NCI-H2081 (cell line): ENCODE results near the gene PLIN4.
"Not testable (repeated sequence)": the region's sequence is repeated elsewhere in the genome, so short reads cannot be mapped to it uniquely, and the experiment has no call there.

ENCODE experiments used
- DNase-seq, 2 experiments: peaks; one replicate each; lab custom pipeline; 2025; lab: John Stamatoyannopoulos, UW

PLIN4 gene, protein sequence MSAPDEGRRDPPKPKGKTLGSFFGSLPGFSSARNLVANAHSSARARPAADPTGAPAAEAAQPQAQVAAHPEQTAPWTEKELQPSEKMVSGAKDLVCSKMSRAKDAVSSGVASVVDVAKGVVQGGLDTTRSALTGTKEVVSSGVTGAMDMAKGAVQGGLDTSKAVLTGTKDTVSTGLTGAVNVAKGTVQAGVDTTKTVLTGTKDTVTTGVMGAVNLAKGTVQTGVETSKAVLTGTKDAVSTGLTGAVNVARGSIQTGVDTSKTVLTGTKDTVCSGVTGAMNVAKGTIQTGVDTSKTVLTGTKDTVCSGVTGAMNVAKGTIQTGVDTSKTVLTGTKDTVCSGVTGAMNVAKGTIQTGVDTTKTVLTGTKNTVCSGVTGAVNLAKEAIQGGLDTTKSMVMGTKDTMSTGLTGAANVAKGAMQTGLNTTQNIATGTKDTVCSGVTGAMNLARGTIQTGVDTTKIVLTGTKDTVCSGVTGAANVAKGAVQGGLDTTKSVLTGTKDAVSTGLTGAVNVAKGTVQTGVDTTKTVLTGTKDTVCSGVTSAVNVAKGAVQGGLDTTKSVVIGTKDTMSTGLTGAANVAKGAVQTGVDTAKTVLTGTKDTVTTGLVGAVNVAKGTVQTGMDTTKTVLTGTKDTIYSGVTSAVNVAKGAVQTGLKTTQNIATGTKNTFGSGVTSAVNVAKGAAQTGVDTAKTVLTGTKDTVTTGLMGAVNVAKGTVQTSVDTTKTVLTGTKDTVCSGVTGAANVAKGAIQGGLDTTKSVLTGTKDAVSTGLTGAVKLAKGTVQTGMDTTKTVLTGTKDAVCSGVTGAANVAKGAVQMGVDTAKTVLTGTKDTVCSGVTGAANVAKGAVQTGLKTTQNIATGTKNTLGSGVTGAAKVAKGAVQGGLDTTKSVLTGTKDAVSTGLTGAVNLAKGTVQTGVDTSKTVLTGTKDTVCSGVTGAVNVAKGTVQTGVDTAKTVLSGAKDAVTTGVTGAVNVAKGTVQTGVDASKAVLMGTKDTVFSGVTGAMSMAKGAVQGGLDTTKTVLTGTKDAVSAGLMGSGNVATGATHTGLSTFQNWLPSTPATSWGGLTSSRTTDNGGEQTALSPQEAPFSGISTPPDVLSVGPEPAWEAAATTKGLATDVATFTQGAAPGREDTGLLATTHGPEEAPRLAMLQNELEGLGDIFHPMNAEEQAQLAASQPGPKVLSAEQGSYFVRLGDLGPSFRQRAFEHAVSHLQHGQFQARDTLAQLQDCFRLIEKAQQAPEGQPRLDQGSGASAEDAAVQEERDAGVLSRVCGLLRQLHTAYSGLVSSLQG (N-terminal part only)

DNA sequence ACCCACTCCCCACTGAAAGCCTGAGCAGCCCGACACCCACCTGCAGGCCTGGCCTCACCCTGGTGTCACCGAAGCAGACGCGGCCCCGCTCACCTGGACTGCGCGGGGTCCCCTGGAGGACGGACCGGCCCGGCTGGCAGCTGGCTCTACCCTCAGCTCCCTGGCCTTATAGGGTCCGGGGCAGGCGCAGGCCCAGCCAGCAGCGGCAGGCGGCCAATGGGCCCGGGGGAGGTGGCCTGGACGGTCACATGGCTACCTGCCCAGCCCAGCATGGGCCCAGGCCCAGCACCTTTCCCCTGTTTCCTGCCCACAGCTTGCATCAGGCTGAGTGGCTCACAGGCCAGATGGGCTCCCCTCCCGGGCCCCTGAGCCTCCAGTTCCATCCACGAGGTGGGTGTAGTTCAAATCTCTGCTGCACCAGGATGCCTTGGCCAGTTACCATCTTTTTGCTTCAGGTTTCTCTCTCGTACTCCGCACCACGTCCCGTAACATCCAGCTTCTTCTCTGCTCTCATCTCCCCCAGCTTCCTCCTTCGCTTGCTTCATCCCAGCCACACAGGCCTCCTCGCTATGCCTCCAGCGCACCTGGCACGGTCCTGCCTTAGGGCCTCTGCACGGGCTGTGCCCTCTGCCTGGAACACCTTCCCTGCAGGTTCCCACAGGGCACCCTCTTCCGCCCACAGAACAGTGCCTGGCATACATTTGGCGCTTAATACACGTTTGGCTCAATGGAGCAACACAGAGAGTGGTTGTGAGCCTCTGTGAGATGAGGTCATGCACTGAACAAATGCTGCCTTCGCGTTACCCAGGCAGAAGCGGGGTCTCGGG is at the start of gene PLIN4:
Gene PLIN4 (minus strand): TSS at position 142 of the 827 bp plus-strand sequence. CDS start 214 bp downstream, outside the sequence.
- DNase-seq, result no peak

DNA sequence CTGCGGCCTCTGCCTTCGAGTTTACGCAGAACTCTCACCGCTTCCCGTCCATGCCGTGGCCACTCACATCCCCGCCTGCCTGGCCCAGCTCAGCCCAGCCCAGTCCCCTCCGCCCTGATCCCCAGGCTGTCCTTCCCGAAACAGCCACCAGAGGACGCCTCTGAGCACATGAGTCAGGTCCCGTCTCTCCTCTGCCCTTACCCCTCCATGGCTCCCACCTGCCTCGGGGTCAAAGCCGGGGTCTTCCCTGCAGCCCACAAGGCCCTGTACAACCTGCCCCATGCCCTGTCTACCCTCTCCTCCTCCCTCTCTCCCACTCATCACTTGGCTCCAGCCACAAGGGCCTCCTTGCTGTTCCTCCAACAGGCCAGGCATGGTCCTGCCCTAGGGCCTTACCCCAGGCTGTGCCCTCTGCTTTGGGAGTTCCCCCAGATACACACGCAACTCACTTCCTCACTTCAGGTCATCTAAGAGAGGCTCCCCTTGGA is 49.3 kb upstream of the PLIN4 start:
- DNase-seq, result peak in 1 of 2 experiments; percentile 24

DNA sequence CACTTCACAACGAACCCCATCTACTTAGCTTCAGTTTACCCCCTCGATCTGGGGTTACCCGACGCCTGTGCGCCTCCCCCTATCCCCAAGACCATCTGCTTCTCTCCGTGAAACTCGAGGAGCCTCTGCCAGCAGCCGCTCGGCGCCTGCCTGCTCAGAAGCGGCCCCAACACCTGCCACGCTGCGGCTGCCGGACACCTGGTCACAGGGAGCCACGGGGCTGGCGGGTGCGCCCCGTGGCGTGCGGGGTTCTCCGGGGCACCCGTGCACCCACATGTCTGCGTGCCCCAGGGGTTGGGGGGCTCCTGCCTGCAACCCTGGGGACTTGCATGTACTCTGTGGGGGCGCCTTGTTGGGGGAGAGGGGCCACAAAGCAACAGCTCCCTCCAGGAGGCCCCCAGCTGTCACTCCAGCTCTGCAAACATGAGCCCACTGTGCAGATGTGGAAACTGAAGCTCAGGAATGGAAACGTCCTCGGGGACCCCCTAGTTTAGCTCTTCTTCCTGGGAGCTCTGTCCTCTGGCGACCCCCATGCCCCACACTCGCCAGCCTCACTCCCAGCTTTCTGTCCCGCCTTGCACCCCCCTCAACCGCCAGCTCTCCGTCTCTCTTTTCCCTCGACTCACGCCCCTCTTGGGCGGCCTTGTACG is 48.2 kb upstream of the PLIN4 start:
- peak in 1 of 2 experiments; percentile 40 for DNase-seq

GRCh38 chr19:4563562-4563961 is 45.3 kb upstream of the PLIN4 start:
- DNase-seq, result not testable (repeated sequence)

DNA sequence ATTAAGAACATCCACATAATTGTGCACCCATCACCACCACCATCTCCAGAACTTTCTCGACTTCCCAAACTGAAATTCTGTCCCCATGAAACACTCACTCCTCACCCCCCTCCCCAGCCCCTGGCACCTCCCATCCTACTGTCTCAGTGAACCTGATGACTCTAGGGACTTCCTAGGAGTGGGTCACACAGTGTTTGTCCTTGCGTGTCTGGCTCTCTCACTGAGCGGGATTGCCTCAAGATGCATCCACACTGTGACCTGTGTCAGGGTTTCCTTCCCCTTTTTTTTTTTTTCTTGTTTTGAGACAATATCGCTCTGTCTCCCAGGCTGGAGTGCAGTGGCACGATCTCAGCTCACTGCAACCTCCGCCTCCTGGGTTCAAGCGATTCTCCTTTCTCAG is 43.8 kb upstream of the PLIN4 start:
- DNase-seq, result not testable (repeated sequence)

DNA sequence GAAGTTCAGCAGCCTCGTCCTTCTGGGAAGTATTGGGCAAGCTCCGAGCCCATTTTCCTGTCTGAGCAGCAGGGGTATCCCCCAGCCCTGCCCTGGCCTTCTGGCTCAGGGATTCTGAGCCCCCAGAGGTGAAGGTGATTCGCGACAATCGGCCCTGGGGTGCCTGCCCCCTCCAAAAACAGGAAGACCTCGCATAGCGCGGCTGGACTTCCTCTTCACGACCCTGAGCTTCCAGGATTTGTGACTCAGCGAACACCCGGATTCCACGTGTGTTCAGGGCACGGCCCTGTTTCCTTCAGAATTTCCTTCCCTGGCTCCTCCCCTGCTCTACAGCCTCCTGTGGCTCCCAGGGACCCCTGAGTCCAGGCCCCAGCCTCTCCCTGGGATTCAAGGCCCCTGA is 41.3 kb upstream of the PLIN4 start, which contains the start of gene SEMA6B:
Gene SEMA6B (minus strand): TSS at position 116 of the 400 bp plus-strand sequence. CDS start 1,227 bp downstream, outside the sequence.
- DNase-seq, result no peak

DNA sequence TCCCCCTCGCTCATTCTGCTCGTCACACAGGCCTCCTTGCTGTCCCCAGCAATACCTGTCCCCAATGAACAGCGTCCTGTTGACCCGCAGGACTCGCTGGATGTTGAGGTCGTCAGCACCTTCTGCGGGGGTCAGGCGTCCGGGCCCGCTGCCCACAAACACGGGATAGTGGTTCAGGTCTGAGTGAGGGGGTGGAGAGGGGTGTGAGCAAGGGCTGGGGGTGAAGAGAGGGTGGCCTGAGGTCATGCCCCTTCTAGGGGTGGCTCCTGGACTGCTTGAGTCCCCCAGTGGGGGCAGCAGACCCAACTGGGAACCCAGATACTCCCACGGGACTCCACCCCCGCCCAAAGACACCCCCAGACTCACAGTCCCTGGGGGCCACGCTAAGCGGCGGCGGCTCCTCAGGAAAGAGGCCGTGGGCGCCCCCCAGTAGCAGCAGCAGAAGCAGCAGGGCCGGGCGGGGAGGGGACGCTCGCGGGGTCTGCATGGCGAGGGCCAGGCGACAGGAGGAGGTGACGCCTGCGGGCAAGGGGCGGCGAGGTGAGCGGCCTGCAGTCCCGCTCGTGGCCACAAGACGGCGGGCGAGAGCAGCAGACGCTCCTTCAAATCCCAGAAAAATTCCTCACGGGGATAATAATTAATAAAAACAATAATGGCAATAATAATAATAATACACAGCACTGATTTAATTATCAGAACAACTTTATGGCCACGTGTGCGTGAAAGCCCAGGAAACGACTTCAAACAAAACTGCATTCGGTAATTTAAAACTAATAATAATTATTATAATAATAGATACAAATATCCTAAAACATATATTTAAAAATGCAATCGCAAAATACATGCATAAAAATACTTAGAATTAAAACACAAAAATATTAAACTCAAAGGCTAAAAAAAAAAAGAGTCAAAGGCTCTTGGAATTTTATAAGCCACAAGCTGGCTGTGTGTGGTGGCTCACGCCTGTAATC is 40.0 kb upstream of the PLIN4 start:
- DNase-seq, result no peak

DNA sequence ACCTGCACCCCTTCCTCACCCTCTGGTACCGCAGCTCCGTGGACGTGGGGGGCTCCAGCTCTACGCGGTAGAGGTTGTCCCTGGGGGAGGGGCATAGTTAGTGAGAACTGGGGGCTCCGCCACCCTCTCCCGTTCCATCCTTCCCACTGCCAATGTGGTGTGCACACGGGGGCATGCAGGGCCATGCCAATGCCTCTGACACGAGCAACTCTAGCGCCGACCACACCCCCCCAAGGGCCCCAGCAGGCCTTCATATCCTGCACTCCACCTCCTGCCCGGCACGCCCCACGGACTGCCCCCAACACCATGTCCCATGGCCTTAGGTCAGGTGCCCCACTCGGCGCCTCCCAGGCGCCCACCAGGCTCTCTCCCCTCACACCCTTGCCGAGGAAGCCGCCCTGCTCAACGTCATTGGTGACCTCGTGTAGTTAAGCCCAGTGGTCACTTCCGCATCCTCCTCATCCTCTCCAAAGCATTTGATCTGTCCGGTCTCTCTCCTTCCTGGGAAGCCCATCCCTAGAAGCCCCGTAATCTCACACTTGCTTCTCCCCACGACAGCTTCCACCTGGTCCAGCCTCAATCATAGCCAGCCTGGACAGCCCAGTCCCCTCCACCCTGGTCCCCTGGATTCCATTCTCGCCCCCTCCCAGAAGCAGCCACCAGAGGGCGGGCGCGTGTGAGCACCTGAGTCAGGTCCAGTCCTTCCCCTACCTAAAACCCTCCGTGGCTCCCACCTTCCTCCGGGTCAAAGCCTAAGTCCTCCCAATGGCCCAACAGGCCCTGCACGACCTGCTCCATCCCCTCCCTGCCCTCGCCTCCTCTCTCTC is 39.1 kb upstream of the PLIN4 start:
- no peak for DNase-seq

- no peak for DNase-seq
These were observed 38.4 kb upstream of the PLIN4 start for GRCh38 chr19:4556597-4557127.

GRCh38 chr19:4555657-4556561 is 37.6 kb upstream of the PLIN4 start:
- DNase-seq, result no peak

- DNase-seq, result no peak
These were observed 36.4 kb upstream of the PLIN4 start for GRCh38 chr19:4554717-4555116.

DNA sequence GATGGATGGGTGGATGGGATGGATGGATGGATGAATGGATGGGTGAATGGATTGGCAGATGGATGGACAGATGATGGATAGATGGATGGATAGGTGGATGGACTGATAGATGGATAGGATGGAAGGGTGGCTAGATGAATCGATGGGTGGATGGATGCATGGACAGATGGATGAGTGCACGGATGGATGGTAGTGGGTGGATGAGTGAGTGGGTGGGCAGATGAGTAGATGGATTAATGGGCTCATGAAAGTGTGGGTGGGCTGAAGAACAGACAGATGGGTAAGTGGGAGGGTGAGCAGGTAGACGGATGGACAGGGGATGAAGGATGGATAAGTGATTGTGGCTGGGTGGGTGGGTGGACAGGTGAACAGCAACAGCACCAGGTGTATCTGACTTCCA is 35.5 kb upstream of the PLIN4 start:
- DNase-seq, result no peak

DNA sequence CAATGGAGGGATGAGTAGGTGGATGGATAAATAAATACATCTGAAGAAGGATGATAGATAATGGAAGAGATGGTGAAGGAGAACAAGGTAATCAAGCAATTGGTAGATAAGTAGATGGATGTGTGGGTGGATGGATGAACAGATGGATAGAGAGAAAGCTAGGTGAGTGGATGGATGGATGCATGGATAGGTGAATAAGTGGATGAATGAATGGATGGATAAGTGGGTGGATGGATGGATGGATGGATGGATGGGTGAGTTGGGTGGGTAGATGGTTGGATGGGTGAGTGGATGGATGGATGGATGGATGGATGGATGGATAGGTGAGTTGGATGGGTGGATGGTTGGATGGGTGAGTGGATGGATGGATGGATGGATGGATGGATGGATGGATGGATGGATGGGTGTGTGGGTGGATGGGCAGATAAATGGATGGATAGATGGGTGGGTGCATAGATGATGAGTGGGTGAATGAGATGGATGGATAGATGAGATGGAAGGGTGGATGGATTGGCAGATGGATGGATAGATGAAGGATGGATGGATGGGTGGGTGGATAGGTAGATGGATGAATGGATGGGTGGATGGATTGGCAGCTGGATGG is 34.9 kb upstream of the PLIN4 start:
- DNase-seq, result no peak

- DNase-seq, result no peak
These were observed 34.2 kb upstream of the PLIN4 start for GRCh38 chr19:4552525-4552819.

- DNase-seq, result no peak
These were observed 32.3 kb upstream of the PLIN4 start for GRCh38 chr19:4550479-4551050.

GRCh38 chr19:4550018-4550417 is 31.7 kb upstream of the PLIN4 start:
- no peak for DNase-seq
